HepG2 (cell line): ENCODE data around the gene MICB. TPM values are rescaled to one million over a fixed set of nuclear protein-coding genes. Genes with fewer than 3 reads are reported as not detected.

Experiments used
- GRHL1 ChIP-seq: sonication (generic); formaldehyde crosslinking; conservative IDR thresholded peaks from 2 replicates; pipeline ENCODE4 v1.8.0; 2022; ENCODE audit warnings: missing genetic modification reagents
- MAZ ChIP-seq, 2 experiments: sonication (generic) in 1 of 2; formaldehyde crosslinking in 1 of 2; IDR thresholded peaks; 2 replicates each; pipeline versions ENCODE4 v1.5.0 to v1.6.1; 2012 to 2020; ENCODE audit warnings: low read depth in 2 of 2, mild to moderate bottlenecking in 2 of 2, borderline replicate concordance in 1 of 2, improper control_type of control experiment in 1 of 2, low read length in 1 of 2, missing genetic modification reagents in 1 of 2, moderate library complexity in 1 of 2
- MIER3 ChIP-seq: IDR thresholded peaks from 2 replicates; pipeline ENCODE4 v1.6.1; 2016; ENCODE audit warnings: missing compliant biosample characterization, borderline replicate concordance
- MTA1 ChIP-seq: sonication (generic); formaldehyde crosslinking; IDR thresholded peaks from 2 replicates; pipeline ENCODE4 v1.4.0; 2020; ENCODE audit warnings: missing genetic modification reagents, mild to moderate bottlenecking, borderline replicate concordance
- POLR2A ChIP-seq, 2 experiments: IDR thresholded peaks; 2 replicates each; pipeline ENCODE4 v1.6.1; 2011; ENCODE audit warnings: low read depth in 2 of 2, low read length in 2 of 2, mild to moderate bottlenecking in 1 of 2, moderate library complexity in 1 of 2; ENCODE audit not compliant: insufficient read depth in 1 of 2
- REXO4 ChIP-seq: sonication (generic); formaldehyde crosslinking; IDR thresholded peaks from 2 replicates; pipeline ENCODE4 v1.8.0; 2022; ENCODE audit warnings: missing genetic modification reagents, mild to moderate bottlenecking, borderline replicate concordance
- THAP9 ChIP-seq: sonication (generic); formaldehyde crosslinking; IDR thresholded peaks from 2 replicates; pipeline ENCODE4; 2020; ENCODE audit warnings: missing genetic modification reagents, mild to moderate bottlenecking, borderline replicate concordance
- ZNF264 ChIP-seq: sonication (generic); formaldehyde crosslinking; IDR thresholded peaks from 2 replicates; pipeline ENCODE4 v1.4.0; 2020; ENCODE audit warnings: missing genetic modification reagents
- ZNF576 ChIP-seq: sonication (generic); formaldehyde crosslinking; IDR thresholded peaks from 2 replicates; pipeline ENCODE4 v1.4.0; 2020; ENCODE audit warnings: mild to moderate bottlenecking, missing genetic modification reagents
- ZNF800 ChIP-seq: sonication (generic); formaldehyde crosslinking; IDR thresholded peaks from 2 replicates; pipeline ENCODE4 v1.4.0; 2020; ENCODE audit warnings: missing genetic modification reagents
- polyA plus RNA-seq, 8 experiments: library from polyadenylated mRNA; depleted of rRNA in 3 of 8; stranded (reverse) in 7 of 8; unstranded in 1 of 8; fragments of >200 nt; fragmentation: Illumina TruSeq in 4 of 8; extraction: Trizol in 4 of 8; gene quantifications; 2 replicates each; pipeline versions ENCODE4 v1.2.1 to v1.2.3, GENCODE V29; 2011 to 2016; ENCODE audit warnings: low read depth in 4 of 8, missing spikeins in 1 of 8, mixed read lengths in 1 of 8; ENCODE audit not compliant: insufficient read depth in 1 of 8
- total RNA-seq, 5 experiments: library from RNA; depleted of rRNA; stranded (reverse); fragments of >200 nt; fragmentation: Illumina TruSeq; extraction: Trizol; gene quantifications; 2 replicates each; pipeline ENCODE4 v1.2.3, GENCODE V29; 2016; ENCODE audit warnings: low read depth in 1 of 5

MICB gene
- total and polyA plus RNA-seq, 2 of the 13 experiments (the other 11 are each of a cell fraction or from before 2014, with no cell fraction given): 12.5 to 12.8 TPM

- TF ChIP-seq REXO4 (CRISPR knock-in tag): no peak
- no peak for TF ChIP-seq GRHL1 (CRISPR knock-in tag)
- no peak for TF ChIP-seq MTA1 (CRISPR knock-in tag)
- TF ChIP-seq THAP9: no peak
- TF ChIP-seq ZNF576: no peak
- TF ChIP-seq MAZ (IDR thresholded peaks at IDR 0.05; ENCODE audit: borderline replicate concordance, low read depth, low read length): no peak
- TF ChIP-seq MAZ (CRISPR knock-in tag; IDR thresholded peaks at IDR 0.05; ENCODE audit: low read depth): no peak
- TF ChIP-seq POLR2A (IDR thresholded peaks at IDR 0.05; ENCODE audit: insufficient read depth in 1 of 2, low read depth in 2 of 2, low read length in 2 of 2): no peak
- TF ChIP-seq MIER3 (CRISPR knock-in tag): no peak
- no peak for TF ChIP-seq ZNF264
- TF ChIP-seq ZNF800 (CRISPR knock-in tag): no peak
These were observed 33.4 kb upstream of the MICB start (continued) for GRCh38 chr6:31464252-31465184.
